ENCODE data around the gene KLF11.
"Not testable (repeated sequence)": the region's sequence is repeated elsewhere in the genome, so short reads cannot be mapped to it uniquely, and the experiment has no call there.

KLF11 gene

GRCh38 chr2:10087360-10087759, 44.0 kb downstream of the KLF11 start:
- no peak for DNase-seq

DNA sequence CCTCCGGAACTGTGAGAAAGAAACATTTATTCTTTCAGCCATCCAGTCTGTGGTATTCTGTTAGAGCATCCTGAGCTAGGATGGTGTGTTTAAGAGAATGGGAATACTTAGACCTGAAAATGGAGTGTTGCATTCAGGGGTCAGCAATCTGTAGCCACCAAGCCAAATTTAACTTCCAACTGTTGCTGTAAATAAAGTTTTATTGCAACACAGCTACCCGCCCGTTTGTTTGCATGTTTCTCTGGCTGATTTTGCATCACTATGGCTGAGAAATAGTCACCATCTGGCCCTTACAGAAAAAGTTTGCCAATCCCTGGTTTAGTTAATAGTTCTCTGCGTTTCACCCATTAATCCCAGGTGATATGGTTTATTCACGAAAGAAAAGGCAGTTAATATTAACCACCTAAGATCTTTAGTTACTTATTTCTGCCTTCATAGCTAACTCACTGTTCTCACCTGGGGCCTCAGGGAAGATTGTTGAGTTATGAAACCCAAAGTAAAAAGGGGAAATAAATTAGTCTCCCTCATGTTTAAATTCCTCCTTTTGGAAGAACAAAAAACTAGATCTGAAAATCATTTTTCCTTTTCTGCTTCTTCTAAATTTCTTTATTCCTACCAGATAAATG, 46.3 kb downstream of the KLF11 start:
- DNase-seq = no peak

GRCh38 chr2:10091182-10091888, 48.0 kb downstream of the KLF11 start:
- DNase-seq = no peak

DNA sequence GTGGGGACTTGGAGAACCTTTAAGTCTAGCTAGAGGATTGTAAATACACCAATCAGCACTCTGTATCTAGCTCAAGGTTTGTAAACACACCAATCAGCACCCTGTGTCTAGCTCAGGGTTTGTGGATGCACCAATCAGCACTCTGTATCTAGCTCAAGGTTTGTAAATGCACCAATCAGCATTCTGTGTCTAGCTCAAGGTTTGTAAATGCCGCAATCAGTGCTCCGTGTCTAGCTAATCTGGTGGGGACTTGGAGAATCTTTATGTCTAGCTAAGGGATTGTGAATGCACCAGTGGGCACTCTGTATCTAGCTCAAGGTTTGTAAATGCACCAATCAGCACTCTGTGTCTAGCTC, 48.5 kb downstream of the KLF11 start:
- not testable (repeated sequence) for DNase-seq

DNA sequence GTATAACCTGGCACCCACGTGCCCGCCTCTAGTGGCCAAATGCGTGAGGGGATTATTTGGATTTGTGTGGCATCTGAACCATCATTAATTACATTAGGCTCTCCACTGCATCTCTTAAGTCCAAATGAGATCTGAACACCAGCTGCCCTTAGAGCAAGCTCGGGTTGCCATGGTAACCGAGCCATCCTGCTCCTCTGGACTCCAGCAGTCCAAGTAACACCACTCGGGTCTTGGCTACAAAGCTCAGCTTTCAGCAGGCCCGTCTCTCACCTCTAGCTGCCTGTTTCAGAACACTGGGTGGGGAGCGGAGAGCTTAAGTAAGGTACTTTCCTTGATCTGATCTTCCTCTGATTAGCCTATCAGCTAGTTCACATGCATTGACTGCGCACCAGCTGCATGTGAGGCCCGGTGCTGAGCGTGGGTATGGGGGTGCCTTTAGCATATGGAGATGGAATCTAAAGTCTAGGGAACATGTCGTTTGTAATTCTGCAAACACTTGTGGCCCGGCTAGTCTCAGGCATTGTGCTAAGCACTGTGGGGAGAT, 51.0 kb downstream of the KLF11 start:
- no peak for DNase-seq

GRCh38 chr2:10095175-10095574, 51.8 kb downstream of the KLF11 start:
- DNase-seq = no peak

DNA sequence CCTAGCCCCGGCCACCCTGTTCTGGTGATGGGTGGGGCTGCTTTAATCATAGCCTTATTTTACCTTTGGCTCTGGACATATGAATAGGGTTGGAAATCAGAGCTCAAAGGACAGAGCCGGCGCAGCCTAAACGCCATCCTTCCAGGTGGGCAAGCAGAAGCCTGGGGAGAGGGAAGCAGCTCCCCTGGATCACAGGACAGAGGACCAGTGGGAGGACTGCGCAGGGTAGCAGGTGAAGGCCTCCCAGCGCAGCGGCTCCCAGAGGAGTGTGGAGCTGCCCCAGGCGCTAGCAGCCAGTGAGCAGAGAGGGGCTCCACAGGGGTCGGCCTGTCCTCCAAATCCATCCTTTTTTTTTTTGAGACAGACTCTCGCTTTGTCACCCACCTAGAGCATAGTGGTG, 53.3 kb downstream of the KLF11 start:
- DNase-seq = no peak

DNA sequence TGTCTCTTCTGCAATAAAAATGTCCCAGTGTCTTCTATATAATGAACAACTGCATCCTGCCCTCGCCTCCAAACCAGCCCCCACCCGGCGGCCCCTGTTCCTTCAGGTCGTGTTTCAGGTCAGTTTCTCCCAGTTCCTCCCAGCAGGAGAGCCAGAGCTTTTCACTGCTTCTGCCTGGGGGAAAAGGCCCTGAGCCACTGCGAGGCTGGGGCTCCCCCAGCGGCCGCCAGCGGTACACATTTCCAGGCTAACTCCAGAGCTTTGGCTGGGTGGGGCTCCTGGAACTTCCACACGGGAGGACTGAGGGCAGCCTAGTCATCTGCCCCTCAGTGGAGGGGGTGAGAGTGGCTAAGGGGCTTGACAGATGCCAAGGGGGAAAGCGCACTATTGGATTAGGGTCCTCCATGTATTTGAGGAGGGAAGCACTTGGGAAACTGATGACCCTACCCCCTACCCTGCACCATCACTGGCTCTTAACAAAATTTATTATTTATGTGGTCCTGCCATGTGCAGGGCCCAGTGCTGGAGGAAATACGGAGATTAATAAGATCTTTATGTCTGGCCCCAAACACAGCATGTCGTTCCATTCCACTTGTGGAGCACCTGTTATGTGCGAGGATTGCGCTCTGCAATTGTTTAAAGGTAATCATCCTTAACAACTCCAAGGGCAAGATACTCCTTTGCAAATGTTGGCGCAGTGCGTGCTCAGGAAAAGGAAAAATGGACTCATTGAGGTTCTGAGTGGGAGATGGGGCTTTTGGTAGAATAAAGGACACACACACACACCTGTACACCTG, 54.2 kb downstream of the KLF11 start:
- peak; percentile 75 for DNase-seq

- DNase-seq = no peak
These were observed 58.1 kb downstream of the KLF11 start for GRCh38 chr2:10101491-10101890.

GRCh38 chr2:10103179-10103578, 59.8 kb downstream of the KLF11 start:
- DNase-seq = no peak

Measured in right forelimb (tissue), 1 donor.